IPS-11a (cell line): Measurements from ENCODE around the gene XAB2.

Experiments used
- H3K4me3 ChIP-seq: one replicate; pipeline ENCODE4 v1.5.1; 2013; ENCODE audit warnings: low read depth, low read length, control low read depth

XAB2 gene

DNA sequence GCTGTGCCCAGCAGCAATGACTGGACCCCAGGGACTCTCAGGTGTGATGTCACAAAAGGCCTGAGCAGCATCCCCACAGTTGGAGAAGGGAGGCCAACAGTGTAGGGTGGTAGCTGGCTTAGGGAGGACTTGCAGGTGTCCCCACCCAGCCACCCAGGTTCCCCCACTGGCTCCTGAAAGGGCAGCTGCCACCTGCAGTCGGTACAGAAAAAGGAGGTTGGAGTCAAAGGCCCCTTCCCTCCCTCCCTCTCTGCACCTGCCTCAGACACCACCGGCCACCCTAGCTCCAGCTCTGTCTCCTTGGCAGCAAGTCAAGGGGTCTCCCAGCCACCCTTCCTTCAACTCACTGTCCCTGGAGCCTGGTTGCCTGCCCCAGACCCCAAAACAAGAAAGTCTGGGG is 4.4 kb upstream of the XAB2 start, which contains the start of gene PCP2:
TSS of gene PCP2 (minus strand) at position 22 of the 400 bp plus-strand sequence. CDS start 262 bp downstream, outside the sequence.
- H3K4me3 ChIP-seq: no peak within 1 kb of the TSS

DNA sequence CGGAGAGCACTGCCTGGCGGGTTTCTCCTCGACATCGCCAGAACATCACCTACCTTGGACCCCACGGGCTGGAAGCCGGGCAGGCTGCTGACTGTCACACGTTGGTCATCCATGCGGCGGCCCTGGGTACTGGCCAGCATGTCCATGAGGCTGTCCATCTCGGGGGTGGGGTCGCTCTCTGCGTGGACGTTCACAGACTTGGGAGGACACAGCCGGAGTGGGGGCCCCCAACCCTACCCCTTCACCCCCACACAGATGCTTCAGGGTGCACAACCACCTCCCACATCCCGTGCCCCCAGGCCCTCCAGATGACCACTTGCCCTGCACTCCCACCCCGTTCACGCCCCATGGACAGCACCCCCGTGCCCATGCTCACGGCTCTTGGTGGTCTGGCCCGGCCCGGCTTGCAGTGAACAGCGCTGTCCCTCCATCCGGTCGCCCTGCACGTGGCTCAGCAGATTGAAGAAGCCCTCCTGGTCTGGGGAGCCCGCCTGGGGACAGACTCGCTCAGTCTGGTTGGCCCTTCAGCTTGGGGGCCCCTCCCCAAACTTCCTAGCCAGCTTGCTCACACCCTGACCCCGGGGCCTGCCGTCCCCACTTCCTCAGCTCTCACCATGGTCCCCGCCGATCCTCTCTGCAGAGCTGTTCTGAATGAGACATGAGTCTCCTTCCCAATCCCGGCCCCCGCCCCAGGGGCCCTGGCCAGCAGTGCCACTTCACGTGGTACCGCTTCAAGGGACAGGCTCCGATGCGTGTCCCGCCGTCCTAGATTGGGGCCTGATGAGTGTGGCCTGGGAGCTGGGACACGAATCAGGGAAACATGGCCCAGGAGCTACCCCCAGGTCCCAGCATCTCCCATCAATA is 3.2 kb upstream of the XAB2 start:
- no peak overlapping the region for H3K4me3 ChIP-seq

DNA sequence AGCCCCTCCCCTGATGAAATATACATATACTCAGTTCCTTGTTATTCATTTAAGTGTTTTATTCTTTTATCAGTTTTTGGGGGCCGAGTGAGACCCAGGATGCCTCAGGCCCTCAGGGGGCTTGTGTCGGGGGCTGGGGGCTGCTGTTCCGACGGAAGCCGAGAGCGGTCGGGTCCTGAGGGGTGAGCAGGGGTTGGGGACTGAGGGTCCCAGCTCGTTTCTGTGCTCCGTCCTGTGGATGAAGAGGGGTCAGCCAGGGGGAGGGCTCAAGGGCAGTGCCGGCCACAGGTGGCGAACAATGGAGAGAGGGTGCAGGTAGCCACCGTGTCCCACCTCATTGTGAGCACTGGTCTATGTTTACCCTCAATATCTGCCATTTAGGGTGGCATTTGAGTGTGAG is 2.2 kb upstream of the XAB2 start:
- H3K4me3 ChIP-seq: no peak overlapping the region

DNA sequence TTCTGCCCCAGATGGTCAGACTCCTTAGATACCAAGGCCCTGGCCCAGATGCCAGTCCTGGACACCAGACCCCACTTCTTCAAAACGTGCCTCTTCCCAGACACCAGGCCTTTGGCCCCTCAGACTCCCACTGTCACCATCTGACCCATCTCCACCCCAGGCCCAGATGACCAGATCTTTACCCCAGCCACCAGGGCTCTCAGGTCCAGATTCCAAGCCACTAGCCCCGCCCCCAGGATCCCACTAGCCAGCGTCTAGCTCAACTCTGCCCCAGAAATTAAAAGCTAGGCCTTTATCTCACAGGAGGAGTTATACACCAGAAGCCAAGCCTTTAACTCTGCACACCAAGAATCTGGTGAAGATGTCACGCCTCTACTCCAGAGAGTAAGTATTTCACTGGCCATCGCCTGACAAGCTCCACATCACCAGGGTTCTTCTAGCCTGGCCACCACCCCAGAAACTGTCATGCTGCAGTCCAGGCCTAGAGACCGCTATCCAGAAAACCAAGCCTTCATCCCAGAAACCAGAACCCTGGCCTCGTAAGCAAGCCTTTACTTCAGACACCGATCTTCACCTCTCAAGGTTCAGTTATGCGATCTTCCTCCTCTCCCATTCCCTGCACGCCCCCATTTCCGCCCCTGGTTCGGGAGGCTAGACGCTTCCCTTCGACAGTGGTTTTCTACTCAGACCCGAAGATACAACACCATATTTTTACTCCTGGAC is 595 bp downstream of the XAB2 start:
- peak overlapping the region; percentile 89 for H3K4me3 ChIP-seq

DNA sequence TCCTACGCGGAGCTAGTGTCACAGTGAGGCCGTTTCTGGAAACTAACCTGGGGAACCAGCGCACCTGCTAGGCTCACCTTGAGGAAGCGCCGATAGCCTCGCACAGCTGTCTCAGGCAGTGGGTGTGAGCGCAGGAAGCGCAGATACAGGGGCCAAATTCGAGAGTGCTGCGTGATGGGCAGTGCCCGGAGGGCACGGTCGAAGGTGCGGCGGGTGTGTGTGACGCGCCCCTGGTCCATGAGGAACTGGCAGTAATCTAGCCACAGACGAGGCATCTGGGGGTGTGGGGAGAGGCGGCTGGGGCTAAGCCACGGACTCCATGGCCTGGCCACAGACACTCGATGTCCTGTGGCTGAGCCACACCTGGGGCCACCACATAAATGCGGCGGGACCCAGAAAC is 2.2 kb downstream of the XAB2 start:
- no peak overlapping the region for H3K4me3 ChIP-seq

DNA sequence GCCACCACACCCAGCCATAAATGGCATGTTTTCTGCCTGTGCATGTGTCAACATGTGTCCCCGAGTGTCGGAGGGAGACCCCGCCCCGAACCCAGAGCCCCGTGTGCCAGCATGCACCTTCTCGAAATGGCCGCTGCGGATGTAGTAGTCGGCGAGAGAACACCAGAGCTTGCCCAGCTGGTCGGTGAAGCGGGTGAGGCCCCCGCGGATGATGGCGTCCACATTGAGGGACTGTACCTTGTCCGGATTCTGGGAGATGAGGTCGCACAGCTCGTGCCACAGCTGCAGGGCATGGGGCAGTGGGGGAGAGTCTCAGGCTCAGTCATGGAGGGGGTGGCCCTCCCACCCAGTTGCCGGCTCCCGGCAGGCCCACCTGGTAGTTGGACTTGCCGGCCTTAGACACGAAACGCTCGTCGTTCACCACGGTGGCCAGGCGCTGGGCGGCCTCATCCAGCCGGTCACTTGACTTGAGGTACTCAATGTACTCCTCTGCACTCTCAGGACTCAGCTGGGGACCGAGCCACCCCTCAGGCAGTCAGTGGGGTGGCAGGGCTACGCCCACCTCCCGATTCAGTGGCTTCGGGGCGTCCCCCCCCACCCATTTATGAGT is 3.5 kb downstream of the XAB2 start:
- H3K4me3 ChIP-seq: no peak overlapping the region

DNA sequence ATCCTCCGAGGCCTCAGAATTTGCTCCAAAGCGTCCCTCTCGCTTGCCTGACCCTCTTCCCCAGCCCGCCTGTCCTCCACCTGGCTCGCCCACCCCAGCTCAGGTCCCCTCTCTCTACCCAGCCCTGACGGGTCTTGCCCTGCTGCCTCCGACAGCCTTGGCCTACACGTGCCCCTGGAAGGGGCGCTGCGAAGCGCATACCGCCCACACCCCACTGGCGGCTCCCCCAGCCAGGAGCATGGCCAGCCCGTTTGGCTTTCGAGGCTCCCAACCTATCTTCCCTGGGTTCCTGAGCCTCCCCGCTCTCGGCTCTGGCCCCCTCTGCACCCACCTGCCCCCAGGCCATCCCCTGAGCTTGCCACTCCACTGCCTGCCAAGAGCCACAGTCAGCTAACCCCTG is 4.5 kb downstream of the XAB2 start:
- no peak overlapping the region for H3K4me3 ChIP-seq

DNA sequence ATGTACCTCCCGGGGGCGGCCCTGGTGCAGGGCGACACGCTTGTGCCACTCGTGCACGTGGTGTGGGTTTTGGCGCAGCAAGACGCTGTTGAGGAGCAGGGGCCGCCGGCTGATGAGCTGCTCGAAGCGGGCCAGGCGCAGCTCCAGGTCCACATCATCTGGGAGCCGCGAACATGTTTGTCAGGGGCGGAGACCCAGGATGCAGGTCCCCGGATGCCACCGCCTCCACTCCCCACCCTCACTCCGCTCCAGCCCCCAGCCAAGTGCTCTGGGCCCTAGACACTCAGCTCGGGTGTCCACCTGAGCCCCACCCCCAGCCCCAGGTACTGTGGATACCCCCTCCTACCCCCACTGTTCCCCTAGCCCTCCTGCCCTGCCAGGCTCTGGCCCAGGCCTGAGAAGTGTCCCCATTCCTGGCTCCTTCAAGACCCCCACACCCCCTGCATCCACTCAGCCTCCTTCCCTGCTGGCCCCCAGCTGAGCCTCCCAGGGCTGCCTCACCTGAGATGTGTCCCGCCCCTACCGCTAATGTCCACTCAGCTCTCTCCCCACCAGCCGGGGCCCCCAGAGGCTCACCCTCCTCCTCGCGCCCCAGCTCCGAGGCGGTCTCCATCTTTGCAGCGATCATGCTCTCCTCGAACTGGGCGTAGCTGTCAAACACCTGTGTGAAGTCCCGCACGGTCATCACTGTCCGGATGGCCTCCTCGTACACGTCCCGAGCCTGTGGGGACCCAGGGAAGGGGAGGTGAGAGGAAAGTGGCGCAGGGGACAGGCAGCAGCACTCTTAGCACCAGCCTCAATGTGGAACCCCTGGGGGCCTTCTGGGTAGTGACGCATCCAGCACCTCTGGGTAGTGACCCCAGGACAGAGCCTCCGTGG is 5.4 kb downstream of the XAB2 start:
- no peak overlapping the region for H3K4me3 ChIP-seq

DNA sequence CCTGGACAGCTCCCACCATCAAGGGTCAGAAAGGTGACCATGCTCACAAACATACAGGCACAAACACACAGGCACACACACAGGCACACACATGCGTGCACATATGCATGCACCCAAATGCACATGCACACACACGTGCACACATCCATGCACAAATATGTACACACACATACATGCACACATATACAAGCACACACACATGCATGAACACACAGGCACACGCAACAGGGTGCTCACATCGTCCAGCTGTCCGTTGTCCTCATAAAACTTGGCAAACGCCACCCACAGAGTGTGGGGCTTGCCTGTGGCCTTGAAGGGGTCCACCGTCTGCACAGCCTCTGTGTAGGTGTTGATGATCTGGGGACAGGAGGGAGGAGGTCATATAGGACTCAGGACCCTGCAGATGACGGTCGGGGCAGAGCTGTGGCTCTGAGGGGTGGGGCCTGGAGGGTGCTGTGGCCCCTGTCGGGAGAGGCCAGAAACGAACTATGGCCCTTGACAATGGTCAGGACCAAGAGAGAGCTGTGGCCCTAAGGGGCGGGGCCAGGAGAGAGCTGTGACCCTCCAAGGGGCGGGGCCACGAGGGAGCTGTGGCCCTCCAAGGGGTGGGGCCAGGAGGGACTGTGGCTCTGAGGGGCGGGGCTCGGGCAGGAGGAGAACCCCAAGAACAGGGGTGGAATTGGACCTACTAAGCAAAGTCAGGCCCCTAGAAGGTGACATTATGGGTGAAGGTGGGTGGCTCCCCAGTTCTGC is 6.2 kb downstream of the XAB2 start:
- H3K4me3 ChIP-seq: no peak overlapping the region

DNA sequence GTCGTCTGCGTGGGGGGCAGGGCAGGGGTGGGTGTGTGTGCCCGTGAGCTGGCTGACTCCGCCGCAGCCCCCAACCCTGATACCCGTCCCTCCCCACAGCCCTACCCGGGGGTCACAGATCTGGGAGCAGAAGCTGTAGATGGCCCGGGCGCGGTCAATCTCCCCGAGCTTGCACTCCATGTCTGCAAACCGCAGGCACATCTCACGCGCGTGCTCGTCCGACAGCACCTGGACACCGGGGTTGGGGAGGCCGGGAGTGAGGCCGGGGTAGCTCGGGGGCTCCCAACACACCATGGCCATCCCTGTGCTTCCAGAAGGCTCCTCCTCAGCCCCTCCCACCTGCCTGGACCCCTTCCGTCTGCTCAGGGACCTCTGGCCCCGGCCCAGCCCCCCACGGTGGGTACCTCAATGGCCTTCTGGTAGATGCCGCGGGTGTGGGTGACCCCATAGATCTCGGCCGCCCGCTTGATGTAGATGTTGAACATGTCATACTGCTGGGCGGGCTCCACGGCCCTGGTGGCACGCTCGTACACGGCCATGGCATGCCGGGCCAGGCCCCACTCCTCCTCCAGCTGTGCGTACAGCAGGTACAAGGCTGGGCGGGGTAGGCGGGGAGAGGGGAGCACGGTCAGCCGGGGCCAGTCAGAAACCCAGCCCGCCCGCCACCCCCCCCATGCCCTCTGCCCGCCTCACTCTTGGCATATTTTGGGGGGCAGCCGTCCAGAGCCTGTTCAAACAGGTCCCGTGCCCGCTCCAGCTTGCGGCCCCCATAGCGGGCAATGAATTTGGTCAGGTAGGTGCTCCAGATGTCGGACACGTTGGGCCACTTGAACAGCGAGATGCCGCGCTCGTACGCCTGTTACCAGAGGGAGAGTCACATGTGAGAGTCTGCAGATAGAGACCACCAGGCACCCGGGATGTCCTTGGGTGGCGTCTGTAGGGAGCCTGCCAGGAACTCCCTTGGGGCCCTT is 8.6 kb downstream of the XAB2 start:
- no peak overlapping the region for H3K4me3 ChIP-seq

DNA sequence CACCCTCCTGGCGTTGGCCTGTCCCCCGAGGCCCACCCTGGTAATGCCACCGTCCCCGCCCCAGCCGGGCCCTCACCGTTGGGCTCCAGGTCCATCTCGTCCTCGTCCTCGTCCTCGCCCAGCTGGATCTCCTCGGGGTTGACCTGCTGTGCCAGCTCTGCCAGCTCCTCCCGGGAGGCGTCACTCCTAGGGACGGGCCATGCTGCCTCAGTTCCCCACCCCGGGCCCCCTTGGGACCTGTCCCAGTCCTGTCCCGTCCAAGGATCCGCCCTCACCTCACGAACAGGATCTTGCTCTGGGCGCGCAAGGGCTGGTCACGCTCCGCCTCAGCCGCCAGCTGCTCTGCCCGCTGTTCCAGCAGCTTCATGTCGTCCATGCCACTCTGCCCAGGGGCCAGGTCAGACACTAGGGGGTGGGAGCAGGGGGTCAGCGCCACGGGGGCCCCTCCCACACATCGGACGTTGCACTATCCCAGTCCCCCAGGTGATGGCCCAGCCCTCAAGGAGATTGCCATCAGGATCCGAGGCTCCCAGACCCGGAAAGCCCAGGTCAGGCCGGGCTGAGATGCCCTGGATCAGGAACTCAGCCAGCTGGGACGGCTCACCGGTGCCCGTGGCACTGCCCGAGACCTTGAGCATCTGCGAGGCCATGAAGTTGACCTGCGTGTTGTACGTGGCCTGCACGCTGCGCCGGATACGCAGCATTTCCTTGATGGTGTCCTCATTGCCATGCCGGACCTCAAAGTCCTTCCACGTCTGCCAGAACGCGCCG is 9.5 kb downstream of the XAB2 start:
- H3K4me3 ChIP-seq: no peak overlapping the region

DNA sequence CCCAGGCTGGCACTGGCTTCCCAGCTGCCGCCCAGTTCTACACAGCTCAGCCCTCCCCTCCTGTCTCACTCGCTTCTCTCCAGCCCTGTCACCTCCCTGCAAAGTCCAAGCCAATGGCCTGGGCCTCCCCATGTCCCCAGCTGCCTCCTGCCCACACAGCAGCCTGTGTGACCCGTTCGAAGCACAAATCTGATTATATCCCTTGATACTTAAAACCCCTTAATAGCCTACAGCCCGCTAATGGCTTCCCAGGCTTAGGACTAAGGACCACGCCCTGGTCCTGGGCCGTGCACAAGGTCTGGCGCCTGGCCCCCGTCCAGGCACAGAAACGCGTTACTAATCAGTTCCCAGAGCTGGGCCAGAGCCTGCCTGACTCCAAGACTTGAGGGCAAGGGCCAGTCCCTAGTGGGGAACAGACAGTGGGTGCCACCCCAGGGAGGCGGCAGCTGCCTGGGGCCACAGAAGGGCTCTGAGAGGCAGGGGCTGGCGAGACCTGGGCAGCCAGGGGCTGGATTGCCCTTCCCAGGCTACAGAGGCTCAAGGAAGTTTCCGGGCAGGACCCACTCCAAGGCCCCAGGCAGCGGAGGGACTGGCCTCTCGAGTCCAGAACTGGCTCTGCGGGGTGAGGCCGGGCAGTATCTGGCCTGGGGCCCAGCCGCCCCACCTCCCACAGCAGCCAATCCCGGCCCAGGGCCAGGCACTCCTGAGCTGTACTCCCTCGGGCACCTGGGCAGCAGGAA is 10.4 kb downstream of the XAB2 start:
- no peak overlapping the region for H3K4me3 ChIP-seq

DNA sequence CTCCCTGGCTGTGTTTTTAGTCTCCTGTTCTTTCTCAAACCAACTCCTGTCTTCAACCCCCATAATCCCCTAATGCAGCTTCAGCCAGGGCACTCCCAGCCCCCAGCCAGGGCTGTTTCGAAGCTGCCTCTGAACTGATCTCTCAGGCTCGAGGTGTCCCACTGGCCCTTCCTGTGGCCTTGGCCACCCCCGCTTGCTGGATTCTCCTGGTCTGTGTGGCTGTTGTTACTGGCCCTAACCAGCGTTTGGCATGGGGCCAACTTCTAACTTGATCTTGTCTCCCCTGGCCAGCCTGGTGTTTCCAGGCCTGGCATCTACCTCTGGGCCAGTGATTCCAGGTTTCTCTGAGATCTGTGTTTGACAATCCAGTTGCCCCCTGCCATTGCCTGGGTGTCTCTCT is 11.0 kb downstream of the XAB2 start:
- no peak overlapping the region for H3K4me3 ChIP-seq

DNA sequence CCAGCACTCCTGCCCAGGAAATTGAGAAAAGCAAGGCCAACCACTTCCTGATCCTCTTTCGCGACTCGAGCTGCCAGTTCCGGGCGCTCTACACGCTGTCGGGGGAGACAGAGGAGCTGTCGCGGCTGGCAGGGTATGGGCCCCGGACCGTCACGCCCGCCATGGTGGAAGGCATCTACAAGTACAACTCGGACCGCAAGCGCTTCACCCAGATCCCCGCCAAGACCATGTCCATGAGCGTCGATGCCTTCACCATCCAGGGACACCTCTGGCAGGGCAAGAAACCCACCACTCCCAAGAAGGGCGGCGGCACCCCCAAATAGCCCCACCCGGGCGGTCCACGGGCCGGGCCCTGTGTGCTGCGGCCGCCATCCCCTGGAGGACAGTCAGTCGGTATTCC is 11.6 kb downstream of the XAB2 start:
- H3K4me3 ChIP-seq: no peak overlapping the region

DNA sequence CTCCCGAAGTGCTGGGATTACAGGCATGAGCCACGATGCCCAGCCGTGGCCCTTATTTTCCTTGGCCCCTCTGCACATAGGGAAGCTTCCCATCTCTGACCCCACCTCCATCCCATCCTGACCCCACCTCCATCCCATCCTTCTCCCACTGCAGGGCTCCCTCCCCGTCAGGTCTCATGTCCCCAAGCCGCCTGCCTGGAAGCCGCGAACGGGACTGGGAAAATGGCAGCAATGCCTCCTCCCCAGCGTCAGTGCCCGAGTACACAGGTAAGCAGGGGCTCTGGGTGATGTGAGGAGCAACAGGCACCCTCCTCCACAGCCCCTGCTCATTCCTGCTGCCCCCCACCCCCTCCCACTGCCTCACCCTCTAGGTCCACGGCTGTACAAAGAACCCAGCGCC is 12.2 kb downstream of the XAB2 start:
- H3K4me3 ChIP-seq: no peak overlapping the region

DNA sequence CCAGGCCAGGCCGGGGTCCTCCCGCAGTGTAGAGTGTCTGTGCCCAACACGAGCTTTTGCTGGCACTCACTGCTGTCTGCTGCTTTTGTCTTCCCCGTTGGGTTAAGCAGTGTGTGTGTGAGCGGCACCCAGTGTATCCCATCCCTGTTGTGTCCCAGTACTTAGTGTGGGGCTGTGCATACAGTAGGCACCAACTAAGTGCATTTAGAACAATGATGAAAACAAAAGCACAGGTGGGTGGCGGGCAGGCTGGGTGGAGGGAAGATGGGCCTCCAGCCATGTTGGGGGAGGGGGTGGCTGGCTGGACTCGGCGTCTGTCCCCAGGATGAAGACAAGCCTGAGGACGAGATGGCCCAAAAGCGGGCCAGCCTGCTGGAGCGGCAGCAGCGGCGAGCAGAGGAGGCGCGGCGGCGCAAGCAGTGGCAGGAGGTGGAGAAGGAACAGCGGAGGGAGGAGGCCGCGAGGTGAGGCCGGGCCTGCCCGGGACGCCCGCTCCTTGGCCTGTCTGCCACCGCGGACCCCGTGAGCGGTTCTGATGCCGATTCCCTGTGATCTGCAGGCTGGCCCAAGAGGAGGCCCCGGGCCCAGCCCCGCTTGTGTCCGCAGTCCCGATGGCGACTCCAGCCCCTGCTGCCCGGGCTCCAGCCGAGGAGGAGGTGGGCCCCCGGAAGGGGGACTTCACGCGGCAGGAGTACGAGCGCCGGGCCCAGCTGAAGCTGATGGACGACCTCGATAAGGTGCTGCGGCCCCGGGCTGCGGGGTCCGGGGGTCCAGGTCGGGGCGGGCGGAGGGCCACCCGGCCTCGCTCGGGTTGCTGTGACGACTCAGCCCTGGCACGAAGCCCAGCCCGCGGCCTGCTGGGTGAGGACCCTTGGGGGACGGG is 14.2 kb downstream of the XAB2 start:
- no peak overlapping the region for H3K4me3 ChIP-seq
